Loucy (cell line): ENCODE results near the gene FZD10.

Experiments
- CTCF ChIP-seq: fragments of 200-600 bp; sonication (generic); conservative IDR thresholded peaks from 2 replicates; pipeline ENCODE4 v1.5.1; 2014; ENCODE audit warnings: mild to moderate bottlenecking, antibody characterized with exemption, low read length
- EZH2phosphoT487 ChIP-seq: fragments of 200-600 bp; IDR thresholded peaks from 2 replicates; pipeline ENCODE4 v1.6.1; 2018; ENCODE audit warnings: antibody characterized with exemption, mild to moderate bottlenecking, moderate library complexity, borderline replicate concordance

GRCh38 chr12:130160306-130160705 is 2.0 kb upstream of the FZD10 start:
- TF ChIP-seq CTCF (no peak), EZH2phosphoT487 (no peak)
